ENCODE results near the gene FUS.

DNA sequence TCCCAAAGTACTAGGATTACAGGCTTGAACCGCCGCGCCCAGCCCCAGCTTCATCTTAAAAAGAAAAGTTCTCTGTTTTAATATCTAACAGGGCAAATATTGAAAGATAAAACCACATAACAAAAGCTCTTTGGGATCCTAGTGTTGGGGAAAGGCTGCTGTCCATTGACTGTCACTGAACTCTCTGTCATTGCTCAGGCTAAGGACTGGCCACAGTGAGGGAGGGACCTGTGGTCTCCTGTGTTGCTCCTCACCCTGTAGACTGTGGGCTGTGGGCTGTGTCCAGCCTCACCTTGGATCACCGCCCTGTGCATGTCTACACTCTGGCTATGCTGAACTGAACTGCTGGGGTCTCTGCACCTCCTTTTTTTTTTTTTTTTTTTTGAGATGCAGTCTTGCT lies 48.3 kb downstream of the FUS start:
- TF ChIP-seq, protein P1, sequence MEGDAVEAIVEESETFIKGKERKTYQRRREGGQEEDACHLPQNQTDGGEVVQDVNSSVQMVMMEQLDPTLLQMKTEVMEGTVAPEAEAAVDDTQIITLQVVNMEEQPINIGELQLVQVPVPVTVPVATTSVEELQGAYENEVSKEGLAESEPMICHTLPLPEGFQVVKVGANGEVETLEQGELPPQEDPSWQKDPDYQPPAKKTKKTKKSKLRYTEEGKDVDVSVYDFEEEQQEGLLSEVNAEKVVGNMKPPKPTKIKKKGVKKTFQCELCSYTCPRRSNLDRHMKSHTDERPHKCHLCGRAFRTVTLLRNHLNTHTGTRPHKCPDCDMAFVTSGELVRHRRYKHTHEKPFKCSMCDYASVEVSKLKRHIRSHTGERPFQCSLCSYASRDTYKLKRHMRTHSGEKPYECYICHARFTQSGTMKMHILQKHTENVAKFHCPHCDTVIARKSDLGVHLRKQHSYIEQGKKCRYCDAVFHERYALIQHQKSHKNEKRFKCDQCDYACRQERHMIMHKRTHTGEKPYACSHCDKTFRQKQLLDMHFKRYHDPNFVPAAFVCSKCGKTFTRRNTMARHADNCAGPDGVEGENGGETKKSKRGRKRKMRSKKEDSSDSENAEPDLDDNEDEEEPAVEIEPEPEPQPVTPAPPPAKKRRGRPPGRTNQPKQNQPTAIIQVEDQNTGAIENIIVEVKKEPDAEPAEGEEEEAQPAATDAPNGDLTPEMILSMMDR (IDR thresholded peaks at IDR 0.05) = no peak
- no peak for TF ChIP-seq POLR2AphosphoS5 (IDR thresholded peaks at IDR 0.05)

Data from suprapubic skin (tissue), 3 donors.